Astrocyte of the cerebellum (primary cell): ENCODE measurements around the gene FIGNL1.

Source experiments
- DNase-seq: peaks from one replicate; pipeline ENCODE4 v3.0.0-alpha.2; 2011; ENCODE audit warnings: low read depth
- H3K4me3 ChIP-seq: 2 replicates; pipeline ENCODE4 v1.5.1; 2011; ENCODE audit warnings: mild to moderate bottlenecking, low read depth, low read length, moderate library complexity
- in situ Hi-C: cut with HindIII; loops from 2 replicates; pipeline ENCODE4 v1.10.0; 2017; ENCODE audit warnings: low sequenced_read_pairs
- TF ChIP-seq, protein P1 (sequence below): IDR thresholded peaks from 2 replicates; pipeline ENCODE4 v1.5.1; 2012; ENCODE audit warnings: low read length, low read depth, moderate library complexity, mild to moderate bottlenecking; ENCODE audit errors: missing control alignments

Gene FIGNL1

GRCh38 chr7:50480797-50481196 lies 30.6 kb upstream of the FIGNL1 start:
- in situ Hi-C loops: loop anchor here (25.0 kb wide), 1 partner anchor 657 kb away; no protein-coding TSS in a partner anchor
- DNase-seq: no peak
- no peak overlapping the region for H3K4me3 ChIP-seq
- TF ChIP-seq, protein P1, sequence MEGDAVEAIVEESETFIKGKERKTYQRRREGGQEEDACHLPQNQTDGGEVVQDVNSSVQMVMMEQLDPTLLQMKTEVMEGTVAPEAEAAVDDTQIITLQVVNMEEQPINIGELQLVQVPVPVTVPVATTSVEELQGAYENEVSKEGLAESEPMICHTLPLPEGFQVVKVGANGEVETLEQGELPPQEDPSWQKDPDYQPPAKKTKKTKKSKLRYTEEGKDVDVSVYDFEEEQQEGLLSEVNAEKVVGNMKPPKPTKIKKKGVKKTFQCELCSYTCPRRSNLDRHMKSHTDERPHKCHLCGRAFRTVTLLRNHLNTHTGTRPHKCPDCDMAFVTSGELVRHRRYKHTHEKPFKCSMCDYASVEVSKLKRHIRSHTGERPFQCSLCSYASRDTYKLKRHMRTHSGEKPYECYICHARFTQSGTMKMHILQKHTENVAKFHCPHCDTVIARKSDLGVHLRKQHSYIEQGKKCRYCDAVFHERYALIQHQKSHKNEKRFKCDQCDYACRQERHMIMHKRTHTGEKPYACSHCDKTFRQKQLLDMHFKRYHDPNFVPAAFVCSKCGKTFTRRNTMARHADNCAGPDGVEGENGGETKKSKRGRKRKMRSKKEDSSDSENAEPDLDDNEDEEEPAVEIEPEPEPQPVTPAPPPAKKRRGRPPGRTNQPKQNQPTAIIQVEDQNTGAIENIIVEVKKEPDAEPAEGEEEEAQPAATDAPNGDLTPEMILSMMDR: no peak

DNA sequence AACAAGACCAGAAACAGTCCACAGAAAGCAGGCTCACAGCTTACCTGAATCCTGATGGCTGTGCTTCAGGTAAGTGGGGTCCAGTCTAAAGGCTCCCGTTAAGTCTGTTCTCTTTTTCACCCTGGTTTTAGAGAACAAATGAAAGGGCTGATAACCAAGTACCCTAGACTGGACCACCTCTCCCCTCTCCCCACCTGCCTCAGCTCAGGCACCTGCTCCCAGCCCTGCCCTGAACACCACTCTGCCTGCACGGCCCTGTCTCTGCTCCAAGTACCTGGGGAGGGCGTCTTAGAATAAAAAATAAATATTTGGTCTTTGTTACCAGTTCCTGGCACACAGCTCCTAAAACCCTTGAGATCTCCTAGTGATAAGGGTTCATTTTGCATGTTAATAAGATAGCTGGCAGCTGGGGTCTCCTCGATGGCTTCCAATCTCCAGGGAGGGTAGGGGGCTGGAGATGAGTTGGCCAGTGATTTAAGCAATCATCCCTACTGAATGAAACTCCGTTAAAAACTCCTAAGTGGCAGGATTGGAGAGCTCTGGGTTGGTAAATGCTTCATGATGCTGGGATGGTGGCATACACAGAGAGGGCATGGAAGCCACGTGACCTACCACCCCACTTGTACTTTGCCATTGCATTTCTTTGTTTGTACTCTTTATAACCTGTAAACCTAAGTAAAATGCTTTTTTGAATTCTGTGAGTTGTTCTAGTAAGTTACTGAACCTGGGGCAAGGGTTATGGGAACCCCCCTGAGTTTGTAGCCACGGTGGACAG lies 29.8 kb upstream of the FIGNL1 start:
- in situ Hi-C loops: loop anchor here (25.0 kb wide), 1 partner anchor 657 kb away; no protein-coding TSS in a partner anchor
- TF ChIP-seq, protein P1: no peak
- DNase-seq: no peak
- no peak overlapping the region for H3K4me3 ChIP-seq

GRCh38 chr7:50477640-50478039 lies 27.5 kb upstream of the FIGNL1 start:
- no peak for DNase-seq
- in situ Hi-C loops: loop anchor here (25.0 kb wide), 1 partner anchor 660 kb away; no protein-coding TSS in a partner anchor
- TF ChIP-seq, protein P1: no peak
- H3K4me3 ChIP-seq: no peak overlapping the region

DNA sequence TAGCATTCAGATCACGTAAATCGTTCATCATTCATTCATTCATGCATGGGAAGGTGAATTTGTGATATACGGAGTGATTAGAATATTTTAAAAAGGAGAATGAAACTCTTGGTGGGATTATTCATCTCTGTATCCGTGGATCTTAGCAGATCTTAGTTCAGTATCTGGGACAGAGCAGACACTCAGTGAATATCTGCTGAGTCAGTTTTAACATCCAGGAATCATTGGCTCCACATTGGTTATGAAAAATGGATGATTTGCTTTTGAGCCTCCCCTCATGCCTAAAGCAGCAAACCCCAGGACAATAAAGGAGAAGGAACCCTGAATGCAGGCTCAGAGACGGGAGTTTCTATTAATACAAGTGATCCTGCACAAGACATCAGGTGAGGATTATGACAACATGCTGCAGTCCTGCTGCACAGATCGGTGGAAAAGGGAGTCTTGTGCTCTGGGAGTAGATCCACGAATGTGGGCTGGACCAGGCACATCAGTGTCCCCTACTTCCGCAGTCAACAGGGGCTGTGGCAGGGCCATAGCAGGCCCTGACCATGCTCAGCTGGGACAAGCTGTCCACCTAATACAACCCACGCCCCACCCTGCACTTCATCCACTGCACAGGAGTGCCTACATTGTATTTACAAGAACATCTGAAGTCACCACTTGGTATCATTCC lies 26.9 kb upstream of the FIGNL1 start:
- DNase-seq: no peak
- in situ Hi-C loops: loop anchor here (25.0 kb wide), 1 partner anchor 660 kb away; no protein-coding TSS in a partner anchor
- TF ChIP-seq, protein P1: no peak
- H3K4me3 ChIP-seq: no peak overlapping the region

DNA sequence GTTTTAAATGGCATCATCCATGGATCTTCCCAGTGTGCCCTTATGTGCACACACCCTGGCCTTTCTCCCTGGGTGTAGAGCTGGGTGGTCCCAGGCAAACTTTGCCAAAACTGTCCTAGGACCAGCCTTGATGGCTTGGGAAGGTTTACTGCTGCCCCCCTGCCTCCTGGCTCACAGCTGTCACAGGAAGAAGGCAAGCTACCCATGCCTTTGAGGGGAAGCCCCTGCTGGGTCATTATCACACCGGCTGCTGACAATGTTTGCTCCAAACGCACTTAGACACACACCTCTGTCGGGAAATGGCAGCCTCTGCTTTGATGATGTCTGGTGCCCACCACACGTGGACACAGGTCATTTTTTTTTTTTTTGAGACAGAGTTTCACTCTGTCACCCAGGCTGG lies 25.2 kb upstream of the FIGNL1 start:
- no peak for DNase-seq
- TF ChIP-seq, protein P1: no peak
- H3K4me3 ChIP-seq: no peak overlapping the region
- in situ Hi-C loops: loop anchor here (25.0 kb wide), 1 partner anchor 662 kb away; no protein-coding TSS in a partner anchor

GRCh38 chr7:50474382-50475160 lies 24.4 kb upstream of the FIGNL1 start:
- H3K4me3 ChIP-seq: no peak overlapping the region

More at GRCh38 chr7:50474382-50475160, 24.4 kb upstream of the FIGNL1 start:
- in situ Hi-C loops: loop anchor here (25.0 kb wide), 1 partner anchor 663 kb away; no protein-coding TSS in a partner anchor
- DNase-seq: no peak
- TF ChIP-seq, protein P1: no peak
